AG04449 (cell line): ENCODE data around the gene KIF3B.

Experiments used
- CTCF ChIA-PET: fragments of 350-600 bp; formaldehyde crosslinking; extraction: SDS; loops from one replicate; lab custom pipeline; 2021; ENCODE audit warnings: antibody characterized with exemption; lab: Yijun Ruan, JAX
- POLR2A ChIA-PET: fragments of 400-600, 350-600 bp; formaldehyde crosslinking; extraction: SDS; loops from one replicate; lab custom pipeline; 2020; ENCODE audit warnings: antibody characterized with exemption, inconsistent platforms; lab: Yijun Ruan, JAX
- DNase-seq: peaks from one replicate; pipeline ENCODE4 v3.0.0-alpha.2; 2010; ENCODE audit warnings: low read depth, low spot score
- H3K4me3 ChIP-seq: 2 replicates; pipeline ENCODE4 v1.5.1; 2011; ENCODE audit warnings: low read depth, mild to moderate bottlenecking, control low read depth, low read length
- TF ChIP-seq, protein P1 (sequence below): IDR thresholded peaks from one replicate; pipeline ENCODE4 v1.5.1; 2011; ENCODE audit warnings: mild to moderate bottlenecking, moderate library complexity, low read length, control low read depth, inconsistent platforms; ENCODE audit not compliant: insufficient read depth; ENCODE audit errors: missing control alignments

The KIF3B gene

DNA sequence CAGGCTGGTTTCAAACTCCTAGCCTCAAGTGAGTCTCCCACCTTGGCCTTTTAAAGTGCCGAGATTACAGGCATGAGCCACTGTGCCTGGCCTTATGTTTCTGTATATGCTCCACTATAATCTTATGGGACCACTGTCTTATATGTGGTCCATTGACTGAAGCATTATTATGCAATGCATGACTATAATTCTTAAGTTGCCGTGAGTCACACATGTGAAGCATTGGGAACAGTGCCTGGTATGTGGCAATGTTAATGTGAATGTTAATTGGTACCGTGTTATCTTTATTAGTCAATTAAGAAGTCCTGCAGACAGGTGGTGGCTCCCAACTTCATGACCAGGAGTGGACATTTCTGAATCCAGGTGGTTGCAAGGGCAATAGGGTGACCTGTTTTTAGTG lies 66.0 kb downstream of the KIF3B start:
- no peak for DNase-seq
- H3K4me3 ChIP-seq, result no peak overlapping the region
- ChIA-PET POLR2A (interaction anchor here (0.6 to 1.5 kb wide), 2 partner anchors 15 to 149 kb away, joined by 3 to 8 read pairs; partner anchors contain the start of gene ASXL1), CTCF (interaction anchor here (1.2 to 1.4 kb wide), 3 partner anchors 10 to 309 kb away, joined by 3 to 6 read pairs (median 4); no protein-coding TSS in a partner anchor)
- TF ChIP-seq, protein P1, sequence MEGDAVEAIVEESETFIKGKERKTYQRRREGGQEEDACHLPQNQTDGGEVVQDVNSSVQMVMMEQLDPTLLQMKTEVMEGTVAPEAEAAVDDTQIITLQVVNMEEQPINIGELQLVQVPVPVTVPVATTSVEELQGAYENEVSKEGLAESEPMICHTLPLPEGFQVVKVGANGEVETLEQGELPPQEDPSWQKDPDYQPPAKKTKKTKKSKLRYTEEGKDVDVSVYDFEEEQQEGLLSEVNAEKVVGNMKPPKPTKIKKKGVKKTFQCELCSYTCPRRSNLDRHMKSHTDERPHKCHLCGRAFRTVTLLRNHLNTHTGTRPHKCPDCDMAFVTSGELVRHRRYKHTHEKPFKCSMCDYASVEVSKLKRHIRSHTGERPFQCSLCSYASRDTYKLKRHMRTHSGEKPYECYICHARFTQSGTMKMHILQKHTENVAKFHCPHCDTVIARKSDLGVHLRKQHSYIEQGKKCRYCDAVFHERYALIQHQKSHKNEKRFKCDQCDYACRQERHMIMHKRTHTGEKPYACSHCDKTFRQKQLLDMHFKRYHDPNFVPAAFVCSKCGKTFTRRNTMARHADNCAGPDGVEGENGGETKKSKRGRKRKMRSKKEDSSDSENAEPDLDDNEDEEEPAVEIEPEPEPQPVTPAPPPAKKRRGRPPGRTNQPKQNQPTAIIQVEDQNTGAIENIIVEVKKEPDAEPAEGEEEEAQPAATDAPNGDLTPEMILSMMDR, result no peak

DNA sequence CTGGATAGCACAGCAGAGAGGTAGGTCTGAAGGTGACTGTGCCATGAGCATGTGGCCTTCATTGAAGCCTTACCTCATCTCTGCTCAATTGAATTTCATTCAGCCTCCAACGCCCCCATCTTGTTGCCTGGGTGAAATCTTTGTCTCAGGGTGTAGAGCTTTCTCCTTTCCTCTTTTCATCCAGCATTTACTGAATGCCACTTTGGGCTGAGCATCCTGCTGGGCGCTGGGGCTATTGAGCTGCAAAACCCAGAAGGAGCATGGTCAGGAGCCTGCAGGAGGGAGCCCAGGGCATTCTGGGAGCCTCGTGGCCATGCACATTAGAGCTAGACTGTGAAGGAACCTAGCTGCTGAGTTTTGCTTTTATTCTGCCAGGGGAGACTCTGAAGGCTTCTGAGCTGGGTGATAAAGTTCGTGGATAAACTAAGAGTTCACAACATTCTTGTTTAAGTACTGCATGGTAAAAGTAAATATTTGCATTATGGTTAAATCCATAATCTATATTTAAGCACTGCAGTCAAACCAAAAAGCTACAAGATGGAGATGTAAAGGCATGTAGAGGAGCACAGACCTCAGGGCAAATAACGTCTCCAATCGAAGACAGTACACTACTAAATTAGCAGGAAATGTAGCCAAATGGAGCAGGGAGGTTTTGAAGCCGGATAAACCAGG lies 67.5 kb downstream of the KIF3B start:
- ChIA-PET CTCF (interaction anchor here (1.0 to 1.4 kb wide), 2 partner anchors 8 to 308 kb away, joined by 3 to 12 read pairs; no protein-coding TSS in a partner anchor), POLR2A (no interaction called here)
- no peak for DNase-seq

DNA sequence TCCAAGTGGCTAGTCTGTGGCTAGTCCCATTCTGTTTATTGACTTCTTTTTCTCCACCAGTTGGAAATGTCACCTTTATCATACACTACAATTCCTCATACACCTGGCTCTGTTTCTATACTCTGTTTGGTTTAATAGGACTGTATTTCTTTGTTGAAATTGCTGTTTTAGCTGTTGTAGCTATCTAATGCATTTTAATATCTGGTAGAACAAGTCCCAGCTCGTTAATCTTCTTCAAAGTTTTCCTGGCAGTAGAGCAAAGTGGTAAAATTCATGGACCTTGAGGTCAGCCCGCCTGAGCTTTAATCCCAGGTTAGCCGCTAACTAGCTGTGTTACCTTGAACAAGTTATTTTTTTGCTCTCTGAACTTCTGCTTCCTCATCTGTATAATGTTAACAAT lies 70.8 kb downstream of the KIF3B start:
- DNase-seq, result no peak
- H3K4me3 ChIP-seq, result no peak overlapping the region
- ChIA-PET CTCF (interaction anchor here (0.8 to 1.0 kb wide), 2 partner anchors 11 to 305 kb away, joined by 3 to 5 read pairs; no protein-coding TSS in a partner anchor), POLR2A (no interaction called here)
- TF ChIP-seq, protein P1, result no peak

More for the DNA sequence above, 67.5 kb downstream of the KIF3B start:
- TF ChIP-seq, protein P1, result no peak
- no peak overlapping the region for H3K4me3 ChIP-seq

DNA sequence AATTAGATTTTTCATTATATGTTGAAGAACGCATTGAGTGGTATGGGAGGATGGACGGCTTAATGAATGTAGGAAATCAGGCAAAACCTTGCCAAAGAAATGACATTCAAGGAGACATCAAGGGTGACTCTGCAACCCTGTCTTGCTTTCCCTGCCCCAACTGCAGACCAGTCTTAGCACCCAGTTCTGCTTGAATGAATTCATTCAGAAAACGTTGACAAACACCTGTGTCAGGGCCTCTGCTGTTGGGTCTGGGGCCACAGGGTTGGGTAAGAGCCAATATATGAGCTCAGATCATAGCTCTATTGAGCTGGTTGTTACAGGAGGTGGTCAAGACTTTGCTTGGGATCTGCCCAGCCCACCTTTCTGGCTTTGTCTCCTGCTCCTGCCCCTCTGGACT lies 73.0 kb downstream of the KIF3B start:
- POLR2A ChIA-PET, result no interaction called here
- TF ChIP-seq, protein P1, result no peak
- H3K4me3 ChIP-seq, result no peak overlapping the region
- no peak for DNase-seq
- CTCF ChIA-PET, result interaction anchor here (7.1 kb wide), 1 partner anchor 13 kb away, joined by 35 read pairs; no protein-coding TSS in a partner anchor

DNA sequence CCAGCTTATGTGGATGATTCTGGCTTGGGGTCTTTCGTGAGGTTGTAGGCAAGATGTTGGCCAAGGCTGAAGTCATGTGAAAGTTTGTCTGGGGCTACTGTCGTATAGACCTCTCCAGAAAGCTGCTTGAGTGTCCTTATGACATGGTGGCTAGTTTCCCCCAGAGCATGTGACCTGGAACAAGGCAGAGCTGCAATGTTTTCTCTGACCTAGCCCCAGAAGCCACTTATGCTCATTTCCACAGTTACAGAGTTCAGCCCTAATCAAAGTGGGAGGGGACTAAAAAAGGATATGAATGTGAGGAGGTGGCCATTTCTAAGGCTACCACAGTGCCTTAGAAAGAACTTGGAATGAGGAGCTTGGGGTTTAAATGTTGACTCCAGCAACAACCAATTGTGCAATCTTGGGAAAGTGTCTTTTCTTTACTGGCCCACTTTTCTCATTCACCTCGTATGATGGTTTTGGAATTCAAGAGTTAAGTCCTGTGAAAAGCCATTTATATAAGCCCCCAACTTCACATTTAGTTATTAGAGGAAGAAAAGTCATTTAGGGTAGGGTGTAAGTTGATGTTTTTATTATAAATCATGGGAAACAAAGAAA lies 74.8 kb downstream of the KIF3B start:
- DNase-seq, result no peak
- POLR2A ChIA-PET, result no interaction called here
- TF ChIP-seq, protein P1, result no peak
- H3K4me3 ChIP-seq, result no peak overlapping the region
- CTCF ChIA-PET, result interaction anchor here (1.3 to 7.1 kb wide), 3 partner anchors 9 to 14 kb away, joined by 3 to 35 read pairs (median 6); no protein-coding TSS in a partner anchor
